K562 (cell line): Measurements from ENCODE around the gene LRMDA. TPM values are rescaled to one million over a fixed set of nuclear protein-coding genes. Genes with fewer than 3 reads are reported as not detected.

Experiments
- ATAC-seq: fragments of 200-7000 bp; cut with Tn5 transposase; 3 replicates; pipeline ENCODE4 v1.9.1; 2020; ENCODE audit warnings: moderate library complexity
- BruUV-seq: library from RNA; stranded (reverse); fragments of 400-500 nt; replicated peaks from 2 replicates; lab custom pipeline; 2021; lab: Mats Ljungman, UMichigan
- CTCF ChIA-PET: fragments of 300-600 bp; formaldehyde crosslinking; extraction: SDS; loops from one replicate; lab custom pipeline; 2021; ENCODE audit warnings: low intra/inter-chr PET ratio; lab: Yijun Ruan, JAX
- POLR2A ChIA-PET: fragments of 300-600, 350-650 bp; sonication (Branson Sonifier 250); formaldehyde crosslinking; extraction: SDS; loops from one replicate; lab custom pipeline; 2021; ENCODE audit warnings: antibody characterized with exemption, inconsistent platforms; lab: Yijun Ruan, JAX
- DNase-seq, 4 experiments: peaks; one replicate each; pipeline versions ENCODE4 v3.0.0 to v3.0.0-alpha.2; 2011 to 2018; ENCODE audit warnings: low spot score in 3 of 4, mixed read lengths in 3 of 4; ENCODE audit errors: extremely low read depth in 1 of 4
- FAIRE-seq: peaks from 2 replicates; lab custom pipeline; 2011; peaks lifted over from hg19 to GRCh38; lab: Jason Lieb, UNC
- H2AFZ ChIP-seq: 2 replicates; pipeline ENCODE4 v1.6.0; 2011; ENCODE audit warnings: low read depth, low read length, control low read depth, inconsistent platforms
- H3K27ac ChIP-seq: fragments of 200-600 bp; 3 replicates; pipeline ENCODE4 v1.8.0; 2011; ENCODE audit warnings: low read depth, mild to moderate bottlenecking, control low read depth, inconsistent platforms, low read length, moderate library complexity, mixed read lengths; ENCODE audit errors: extremely low read depth
- H3K27me3 ChIP-seq, 2 experiments: fragments of 300-600 bp in 1 of 2; 2 replicates in 1 of 2; 3 replicates in 1 of 2; pipeline versions ENCODE4 v1.6.0 to v1.8.0; 2011; ENCODE audit warnings: inconsistent platforms in 2 of 2, low read length in 2 of 2, mild to moderate bottlenecking in 1 of 2, mixed read lengths in 1 of 2, moderate library complexity in 1 of 2; ENCODE audit not compliant: control insufficient read depth in 2 of 2, insufficient read depth in 2 of 2
- H3K36me3 ChIP-seq: fragments of 300-600 bp; 3 replicates; pipeline ENCODE4 v1.8.0; 2011; ENCODE audit warnings: mild to moderate bottlenecking, low read length, inconsistent platforms; ENCODE audit not compliant: control insufficient read depth, insufficient read depth
- H3K4me1 ChIP-seq, 2 experiments: fragments of 200-600 bp in 1 of 2; replicated peaks in 1 of 2; 2 replicates in 1 of 2; 3 replicates in 1 of 2; pipeline versions ENCODE4 v1.5.1 to v1.8.0; 2011; ENCODE audit warnings: inconsistent platforms in 2 of 2, low read length in 2 of 2, mild to moderate bottlenecking in 1 of 2, mixed read lengths in 1 of 2, moderate library complexity in 1 of 2; ENCODE audit not compliant: control insufficient read depth in 2 of 2, insufficient read depth in 2 of 2
- H3K4me2 ChIP-seq: 2 replicates; pipeline ENCODE4 v1.6.1; 2011; ENCODE audit warnings: low read length, control low read depth, inconsistent platforms, mixed read lengths; ENCODE audit not compliant: insufficient read depth
- H3K4me3 ChIP-seq: fragments of 200-600 bp; sonication (generic), shearing (Covaris generic); 2 replicates; pipeline ENCODE4 v1.5.1; 2016; ENCODE audit warnings: control low read depth, inconsistent platforms
- H3K79me2 ChIP-seq: fragments of 200-600 bp; 3 replicates; pipeline ENCODE4 v1.8.0; 2011; ENCODE audit warnings: low read length, inconsistent platforms; ENCODE audit not compliant: control insufficient read depth, insufficient read depth
- H3K9ac ChIP-seq, 2 experiments: 2 replicates each; pipeline versions ENCODE4 v1.6.0 to v1.6.1; 2011; ENCODE audit warnings: low read depth in 2 of 2, low read length in 2 of 2, control low read depth in 1 of 2, inconsistent platforms in 1 of 2, mild to moderate bottlenecking in 1 of 2, mixed read lengths in 1 of 2; ENCODE audit not compliant: insufficient read depth in 1 of 2
- H3K9me1 ChIP-seq: one replicate; pipeline ENCODE4 v1.6.0; 2011; ENCODE audit warnings: inconsistent platforms, mild to moderate bottlenecking, low read length, moderate library complexity; ENCODE audit not compliant: control insufficient read depth, insufficient read depth
- H3K9me3 ChIP-seq: replicated peaks from 2 replicates; pipeline ENCODE4 v1.5.1; 2011; ENCODE audit warnings: low read depth, low read length, inconsistent platforms; ENCODE audit not compliant: control insufficient read depth, insufficient read depth
- H4K20me1 ChIP-seq: replicated peaks from 2 replicates; pipeline ENCODE4 v1.6.1; 2011; ENCODE audit warnings: low read length, inconsistent platforms, mixed read lengths; ENCODE audit not compliant: control insufficient read depth, insufficient read depth
- CCNT2 ChIP-seq: IDR thresholded peaks from 2 replicates; pipeline ENCODE4 v1.6.1; 2011; ENCODE audit warnings: borderline replicate concordance, low read depth, mild to moderate bottlenecking, moderate library complexity, mixed read lengths, low read length; ENCODE audit not compliant: insufficient read length; ENCODE audit errors: extremely low read depth
- E2F5 ChIP-seq: sonication (generic); formaldehyde crosslinking; IDR thresholded peaks from 2 replicates; pipeline ENCODE4 v1.8.0; 2022; ENCODE audit warnings: mild to moderate bottlenecking, missing genetic modification reagents
- ETV6 ChIP-seq, 3 experiments: fragments of 150-350 bp in 1 of 3; sonication (generic) in 1 of 3; formaldehyde crosslinking in 1 of 3; IDR thresholded peaks; 2 replicates each; pipeline versions ENCODE4 v1.6.1 to v1.8.0; 2014 to 2022; ENCODE audit warnings: borderline replicate concordance in 2 of 3, low read depth in 2 of 3, antibody characterized with exemption in 1 of 3, low read length in 1 of 3, mild to moderate bottlenecking in 1 of 3, missing genetic modification reagents in 1 of 3
- RAD21 ChIP-seq, 2 experiments: fragments of 250-450 bp in 1 of 2; fragments of 450-650 bp in 1 of 2; sonication (Bioruptor Pico) in 1 of 2; formaldehyde crosslinking in 1 of 2; IDR thresholded peaks in 1 of 2; conservative IDR thresholded peaks in 1 of 2; 2 replicates each; pipeline versions ENCODE4 v1.4.0 to v1.8.0; 2020 to 2022; ENCODE audit warnings: mild to moderate bottlenecking in 2 of 2, moderate library complexity in 1 of 2
- RFX7 ChIP-seq: fragments of 250-450 bp; sonication (Bioruptor Pico); IDR thresholded peaks from 2 replicates; pipeline ENCODE4 v1.5.1; 2021; ENCODE audit warnings: mild to moderate bottlenecking
- WGBS: fragments of 100-300 bp; shearing (Covaris generic); methylation state at CpG from one replicate; pipeline ENCODE4 v1.1.6; 2016; ENCODE audit warnings: low coverage, mixed read lengths; ENCODE audit not compliant: insufficient coverage; ENCODE audit errors: missing lambda C conversion rate; 5-methylcytosine and 5-hydroxymethylcytosine counted together
- in situ Hi-C: fragments of 300-500 bp; cut with MboI; formaldehyde crosslinking; loops from 4 replicates; pipeline ENCODE4 v1.15.0; 2018; ENCODE audit warnings: inconsistent platforms, mixed read lengths
- intact Hi-C: fragments of 100-400 bp; cut with micrococcal nuclease; formaldehyde crosslinking; loops from 2 replicates; pipeline ENCODE4 v1.14.2; 2022
- polyA plus RNA-seq, 8 experiments: library from polyadenylated mRNA; depleted of rRNA in 4 of 8; stranded (reverse) in 5 of 8; unstranded in 3 of 8; fragments of >200 nt; fragmentation: Nextera tagmentation in 2 of 8; fragmentation: Illumina TruSeq in 1 of 8; extraction: Ambion mirVana in 2 of 8; extraction: Trizol in 1 of 8; gene quantifications; 2 replicates each; pipeline versions ENCODE4 v1.2.1 to v1.2.3, GENCODE V29; 2011 to 2014; ENCODE audit warnings: inconsistent platforms in 1 of 8, missing spikeins in 1 of 8
- total RNA-seq, 7 experiments: library from RNA; depleted of rRNA in 6 of 7; stranded (reverse); fragments of >200 nt in 6 of 7; fragmentation: Illumina TruSeq in 2 of 7; extraction: Trizol in 2 of 7; gene quantifications; 2 replicates each; pipeline versions ENCODE4 v1.2.1 to v1.2.3, GENCODE V29; 2011 to 2021; ENCODE audit warnings: low replicate concordance in 1 of 7

Gene LRMDA
- total and polyA plus RNA-seq, 9 of the 15 experiments (the other 6 are each of a cell fraction or from before 2014, with no cell fraction given), result 0.25 TPM; not detected in 8

DNA sequence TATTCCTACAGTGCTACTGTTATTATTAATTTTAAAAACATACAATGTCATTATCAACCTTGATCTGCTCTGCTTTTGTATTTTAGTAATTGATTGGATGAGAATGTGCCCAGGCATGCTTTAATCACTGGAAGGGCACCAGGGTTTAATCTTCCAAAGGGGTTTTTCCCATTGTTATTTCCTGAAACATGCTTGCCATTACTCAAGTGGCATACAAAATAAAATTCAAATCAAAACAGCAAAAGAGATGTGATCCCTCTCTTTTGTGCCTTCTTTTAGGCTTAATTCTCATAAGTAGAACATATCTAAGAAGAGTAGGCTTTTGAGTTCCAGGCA is 963.3 kb downstream of the LRMDA start (continued):
- no peak for TF ChIP-seq CCNT2

DNA sequence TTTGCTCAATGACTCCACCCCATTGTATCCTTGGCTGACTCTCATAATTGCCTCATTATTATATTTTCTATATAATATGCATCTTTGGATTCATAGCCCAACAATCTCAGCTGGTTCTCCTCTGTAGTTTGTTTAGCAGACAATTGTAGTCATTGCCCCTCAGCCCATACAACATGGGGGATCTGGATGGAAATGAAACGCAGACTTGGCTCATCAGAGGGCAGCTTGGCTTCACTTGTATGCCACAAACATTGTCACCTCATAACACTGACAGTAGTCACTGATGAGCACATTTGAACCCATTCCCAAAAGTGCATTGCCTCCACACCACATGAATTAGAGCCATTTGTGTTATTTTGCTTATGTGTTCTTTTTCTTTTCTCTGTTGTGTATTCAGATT is 963.8 kb downstream of the LRMDA start:
- intact Hi-C loops, result no loop called here
- no TSS peak for BruUV-seq
- FAIRE-seq, result no peak
- Histone ChIP-seq H3K9me3 (no peaks in the 10 kb centered on the region), H3K27ac (no peak overlapping the region), H2AFZ (no peak overlapping the region), H3K79me2 (no peaks in the 10 kb centered on the region), H3K4me1 (no peaks in the 10 kb centered on the region), H3K36me3 (no peaks in the 10 kb centered on the region), H3K4me2 (no peak overlapping the region), H3K9me1 (no peaks in the 10 kb centered on the region), H3K4me3 (no peak overlapping the region), H3K27me3 (no peaks in the 10 kb centered on the region), H4K20me1 (no peaks in the 10 kb centered on the region), H3K9ac (no peak overlapping the region)
- POLR2A ChIA-PET, result no interaction called here
- ATAC-seq, result no peak
- CTCF ChIA-PET, result no interaction called here
- DNase-seq, result no peak
- TF ChIP-seq ETV6 (IDR thresholded peaks at IDR 0.05; ENCODE audit: borderline replicate concordance in 1 of 2, low read depth in 2 of 2, low read length in 1 of 2) (no peak), ETV6 (CRISPR knock-in tag; IDR thresholded peaks at IDR 0.05; ENCODE audit: borderline replicate concordance) (no peak)
- in situ Hi-C loops, result no loop called here
- WGBS, result 0% methylated on average over 1 of the region's 1 CpG

DNA sequence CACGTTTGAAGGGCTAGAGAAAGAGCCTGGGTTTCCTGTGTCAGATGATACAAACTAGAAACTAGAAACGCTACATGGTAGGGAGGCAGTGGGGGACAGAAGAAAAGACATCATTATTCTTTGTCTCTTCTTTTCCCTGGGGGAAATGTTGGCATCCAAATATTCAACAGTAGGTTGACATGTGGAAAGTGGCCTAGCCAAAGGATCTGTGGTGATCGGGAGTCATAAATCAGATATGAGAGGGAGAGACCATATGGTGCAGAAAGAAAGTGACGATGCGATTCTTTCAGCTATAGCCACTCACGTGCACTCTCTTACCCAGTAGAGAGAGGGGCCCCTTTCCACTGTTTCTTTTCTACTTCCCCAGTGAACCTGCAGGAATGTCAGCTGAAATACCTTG is 964.7 kb downstream of the LRMDA start:
- Histone ChIP-seq H3K9me1 (no peaks in the 10 kb centered on the region), H3K9me3 (no peaks in the 10 kb centered on the region), H3K27ac (no peak overlapping the region), H4K20me1 (no peaks in the 10 kb centered on the region), H2AFZ (no peak overlapping the region), H3K36me3 (no peaks in the 10 kb centered on the region), H3K4me1 (no peaks in the 10 kb centered on the region), H3K27me3 (no peaks in the 10 kb centered on the region), H3K4me3 (no peak overlapping the region), H3K79me2 (no peaks in the 10 kb centered on the region), H3K9ac (no peak overlapping the region), H3K4me2 (no peak overlapping the region)
- no peak for ATAC-seq
- BruUV-seq, result no TSS peak
- 2% methylated on average over 6 of the region's 6 CpGs for WGBS
- in situ Hi-C loops (no loop called here), intact Hi-C loops (no loop called here)
- TF ChIP-seq RFX7 (CRISPR knock-in tag), result no peak
- TF ChIP-seq E2F5 (CRISPR knock-in tag), result no peak
- no peak for TF ChIP-seq RAD21 (CRISPR knock-in tag; conservative IDR thresholded peaks at IDR 0.05 in 1 of 2, IDR thresholded peaks at IDR 0.05 in 1 of 2)
- POLR2A ChIA-PET, result no interaction called here
- FAIRE-seq, result no peak
- DNase-seq, result no peak
- CTCF ChIA-PET, result no interaction called here
